Measurements from ENCODE around the gene SPDYE5. TPM values are rescaled to one million over a fixed set of nuclear protein-coding genes. Genes with fewer than 3 reads are reported as not detected.
"Not testable (repeated sequence)": the region's sequence is repeated elsewhere in the genome, so short reads cannot be mapped to it uniquely, and the experiment has no call there.

The SPDYE5 gene
- polyA plus RNA-seq (2013, experiment 1 of 2): not detected
- polyA plus RNA-seq (2013, experiment 2 of 2): not detected

- H2AK5ac ChIP-seq (ENCODE audit: low read length, severe bottlenecking); H3K4ac ChIP-seq (ENCODE audit: low read depth in 1 of 2, low read length in 2 of 2); H3K14ac ChIP-seq (ENCODE audit: low read length in 2 of 2); H3K27me3 ChIP-seq (ENCODE audit: control insufficient read depth in 1 of 2, insufficient read depth in 1 of 2, low read length in 2 of 2); H4K8ac ChIP-seq (ENCODE audit: low read length); DNase-seq; H3K23ac ChIP-seq (ENCODE audit: low read length in 2 of 2); H3K9ac ChIP-seq (ENCODE audit: low read length); H3K4me3 ChIP-seq (ENCODE audit: insufficient read depth in 1 of 2, low read depth in 1 of 2, low read length in 2 of 2); H3K27ac ChIP-seq (ENCODE audit: low read length, poor library complexity, severe bottlenecking); H4K91ac ChIP-seq (ENCODE audit: low read length); H2BK5ac ChIP-seq (ENCODE audit: low read depth, low read length, poor library complexity, severe bottlenecking); H2AFZ ChIP-seq (ENCODE audit: low read depth, low read length); H2BK120ac ChIP-seq (ENCODE audit: low read depth, low read length); H3K4me2 ChIP-seq (ENCODE audit: low read length, poor library complexity, severe bottlenecking); H3K36me3 ChIP-seq (ENCODE audit: control insufficient read depth in 1 of 2, insufficient read depth in 2 of 2, low read depth in 1 of 2, low read length in 2 of 2); H2BK12ac ChIP-seq (ENCODE audit: low read length in 2 of 2); H3K18ac ChIP-seq (ENCODE audit: low read depth in 1 of 2, low read length in 2 of 2); H3K4me1 ChIP-seq (ENCODE audit: control insufficient read depth, insufficient read depth, low read depth, low read length); H2BK15ac ChIP-seq (ENCODE audit: low read depth, poor library complexity, severe bottlenecking); H3K9me3 ChIP-seq (ENCODE audit: control insufficient read depth, low read length); H3K79me1 ChIP-seq (replicated peaks; ENCODE audit: low read length, poor library complexity, severe bottlenecking): not testable (repeated sequence)
- WGBS: 98% methylated on average over 3 of the region's 6 CpGs
Observed at GRCh38 chr7:75492020-75492419, at the start of gene SPDYE5. TSS of gene SPDYE5 (plus strand) at chr7:75492320. CDS start at chr7:75494048, 1,728 bp downstream.

- H3K79me1 ChIP-seq (replicated peaks; ENCODE audit: low read length, poor library complexity, severe bottlenecking); H3K23ac ChIP-seq (ENCODE audit: low read length in 2 of 2); H2BK120ac ChIP-seq (ENCODE audit: low read depth, low read length); H4K8ac ChIP-seq (ENCODE audit: low read length); H3K14ac ChIP-seq (ENCODE audit: low read length in 2 of 2); H2AK5ac ChIP-seq (ENCODE audit: low read length, severe bottlenecking); H3K4me1 ChIP-seq (ENCODE audit: control insufficient read depth, insufficient read depth, low read depth, low read length); H4K91ac ChIP-seq (ENCODE audit: low read length); H2BK5ac ChIP-seq (ENCODE audit: low read depth, low read length, poor library complexity, severe bottlenecking); H2BK15ac ChIP-seq (ENCODE audit: low read depth, poor library complexity, severe bottlenecking); H3K27me3 ChIP-seq (ENCODE audit: control insufficient read depth in 1 of 2, insufficient read depth in 1 of 2, low read length in 2 of 2); H3K4ac ChIP-seq (ENCODE audit: low read depth in 1 of 2, low read length in 2 of 2); H2BK12ac ChIP-seq (ENCODE audit: low read length in 2 of 2); H3K9me3 ChIP-seq (ENCODE audit: control insufficient read depth, low read length); H2AFZ ChIP-seq (ENCODE audit: low read depth, low read length); H3K18ac ChIP-seq (ENCODE audit: low read depth in 1 of 2, low read length in 2 of 2): not testable (repeated sequence)
- WGBS: 0% methylated on average over 3 of the region's 76 CpGs
- H3K9ac ChIP-seq (ENCODE audit: low read length): peak overlapping the region; percentile 88
- peak overlapping the region; percentile 52 to 75 for H3K4me3 ChIP-seq (ENCODE audit: insufficient read depth in 1 of 2, low read depth in 1 of 2, low read length in 2 of 2)
- peak; percentile 60 for DNase-seq
- peak overlapping the region; percentile 56 for H3K4me2 ChIP-seq (ENCODE audit: low read length, poor library complexity, severe bottlenecking)
- H3K27ac ChIP-seq (ENCODE audit: low read length, poor library complexity, severe bottlenecking): peak overlapping the region; percentile 51
- H3K36me3 ChIP-seq (ENCODE audit: control insufficient read depth in 1 of 2, insufficient read depth in 2 of 2, low read depth in 1 of 2, low read length in 2 of 2): peaks cover 10 to 28% of the 10 kb centered on the region in 2 experiments
Observed at GRCh38 chr7:75442465-75443111, 49.5 kb upstream of the SPDYE5 start.

- no CpG with 5 or more reads among the region's 5 CpGs for WGBS
- H2AFZ ChIP-seq (ENCODE audit: low read depth, low read length); DNase-seq: not testable (repeated sequence)
Observed at GRCh38 chr7:75449946-75450345, 42.2 kb upstream of the SPDYE5 start.

GRCh38 chr7:75452494-75452955 lies 39.6 kb upstream of the SPDYE5 start:
- not testable (repeated sequence) for H2BK12ac ChIP-seq (ENCODE audit: low read length in 2 of 2); H3K4me1 ChIP-seq (ENCODE audit: control insufficient read depth, insufficient read depth, low read depth, low read length); H3K36me3 ChIP-seq (ENCODE audit: control insufficient read depth in 1 of 2, insufficient read depth in 2 of 2, low read depth in 1 of 2, low read length in 2 of 2); H3K4me3 ChIP-seq (ENCODE audit: insufficient read depth in 1 of 2, low read depth in 1 of 2, low read length in 2 of 2); H3K27me3 ChIP-seq (ENCODE audit: control insufficient read depth in 1 of 2, insufficient read depth in 1 of 2, low read length in 2 of 2); H3K27ac ChIP-seq (ENCODE audit: low read length, poor library complexity, severe bottlenecking); H3K18ac ChIP-seq (ENCODE audit: low read depth in 1 of 2, low read length in 2 of 2); H3K9me3 ChIP-seq (ENCODE audit: control insufficient read depth, low read length); H3K9ac ChIP-seq (ENCODE audit: low read length); DNase-seq; H3K79me1 ChIP-seq (replicated peaks; ENCODE audit: low read length, poor library complexity, severe bottlenecking); H3K4me2 ChIP-seq (ENCODE audit: low read length, poor library complexity, severe bottlenecking); H4K8ac ChIP-seq (ENCODE audit: low read length); H2AK5ac ChIP-seq (ENCODE audit: low read length, severe bottlenecking); H3K14ac ChIP-seq (ENCODE audit: low read length in 2 of 2); H2BK15ac ChIP-seq (ENCODE audit: low read depth, poor library complexity, severe bottlenecking); H3K23ac ChIP-seq (ENCODE audit: low read length in 2 of 2); H2BK5ac ChIP-seq (ENCODE audit: low read depth, low read length, poor library complexity, severe bottlenecking); H2AFZ ChIP-seq (ENCODE audit: low read depth, low read length); H2BK120ac ChIP-seq (ENCODE audit: low read depth, low read length); H3K4ac ChIP-seq (ENCODE audit: low read depth in 1 of 2, low read length in 2 of 2); H4K91ac ChIP-seq (ENCODE audit: low read length)
- no CpG with 5 or more reads among the region's 4 CpGs for WGBS

More at GRCh38 chr7:75449946-75450345, 42.2 kb upstream of the SPDYE5 start:
- H2BK5ac ChIP-seq (ENCODE audit: low read depth, low read length, poor library complexity, severe bottlenecking); H3K14ac ChIP-seq (ENCODE audit: low read length in 2 of 2); H2BK12ac ChIP-seq (ENCODE audit: low read length in 2 of 2); H3K9me3 ChIP-seq (ENCODE audit: control insufficient read depth, low read length); H4K91ac ChIP-seq (ENCODE audit: low read length); H2AK5ac ChIP-seq (ENCODE audit: low read length, severe bottlenecking); H3K9ac ChIP-seq (ENCODE audit: low read length); H3K79me1 ChIP-seq (replicated peaks; ENCODE audit: low read length, poor library complexity, severe bottlenecking); H3K23ac ChIP-seq (ENCODE audit: low read length in 2 of 2); H3K36me3 ChIP-seq (ENCODE audit: control insufficient read depth in 1 of 2, insufficient read depth in 2 of 2, low read depth in 1 of 2, low read length in 2 of 2); H3K4me3 ChIP-seq (ENCODE audit: insufficient read depth in 1 of 2, low read depth in 1 of 2, low read length in 2 of 2); H3K4ac ChIP-seq (ENCODE audit: low read depth in 1 of 2, low read length in 2 of 2); H3K4me2 ChIP-seq (ENCODE audit: low read length, poor library complexity, severe bottlenecking); H3K27ac ChIP-seq (ENCODE audit: low read length, poor library complexity, severe bottlenecking); H3K18ac ChIP-seq (ENCODE audit: low read depth in 1 of 2, low read length in 2 of 2); H4K8ac ChIP-seq (ENCODE audit: low read length); H3K4me1 ChIP-seq (ENCODE audit: control insufficient read depth, insufficient read depth, low read depth, low read length); H3K27me3 ChIP-seq (ENCODE audit: control insufficient read depth in 1 of 2, insufficient read depth in 1 of 2, low read length in 2 of 2); H2BK120ac ChIP-seq (ENCODE audit: low read depth, low read length); H2BK15ac ChIP-seq (ENCODE audit: low read depth, poor library complexity, severe bottlenecking): not testable (repeated sequence)
